SU-DHL-6 (cell line): Measurements from ENCODE around the gene RTN4.

Experiments
- EZH2phosphoT487 ChIP-seq: fragments of 200-600 bp; sonication (generic), shearing (Covaris generic); conservative IDR thresholded peaks from 2 replicates; pipeline ENCODE4 v1.6.1; 2018; ENCODE audit warnings: mild to moderate bottlenecking, antibody characterized with exemption, low read length, moderate library complexity, mixed read lengths
- TF ChIP-seq, protein P1 (sequence below): fragments of 200-600 bp; sonication (generic); IDR thresholded peaks from one replicate; pipeline ENCODE4 v1.5.1; 2017; ENCODE audit warnings: antibody characterized with exemption, mild to moderate bottlenecking, low read length, moderate library complexity; ENCODE audit not compliant: insufficient read depth, poor library complexity, severe bottlenecking

DNA sequence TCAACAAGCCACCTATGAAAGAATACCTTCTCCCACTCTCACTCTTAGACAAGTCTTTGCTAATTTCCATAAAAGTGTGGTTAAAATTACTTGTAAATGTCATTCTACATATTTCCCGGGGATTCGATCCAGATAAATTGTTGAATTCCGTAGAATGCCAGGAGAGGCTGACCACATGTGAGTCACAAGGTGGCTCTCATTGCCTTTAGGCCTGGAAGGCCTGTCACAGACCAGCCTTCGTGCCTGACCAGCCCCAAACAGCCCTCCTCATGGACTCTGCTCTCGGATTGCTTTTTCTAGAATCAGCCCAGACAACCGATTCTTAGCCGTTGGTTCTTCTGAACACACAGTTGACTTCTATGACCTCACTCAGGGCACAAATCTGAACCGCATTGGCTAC lies 86.0 kb downstream of the RTN4 start:
- TF ChIP-seq, protein P1, sequence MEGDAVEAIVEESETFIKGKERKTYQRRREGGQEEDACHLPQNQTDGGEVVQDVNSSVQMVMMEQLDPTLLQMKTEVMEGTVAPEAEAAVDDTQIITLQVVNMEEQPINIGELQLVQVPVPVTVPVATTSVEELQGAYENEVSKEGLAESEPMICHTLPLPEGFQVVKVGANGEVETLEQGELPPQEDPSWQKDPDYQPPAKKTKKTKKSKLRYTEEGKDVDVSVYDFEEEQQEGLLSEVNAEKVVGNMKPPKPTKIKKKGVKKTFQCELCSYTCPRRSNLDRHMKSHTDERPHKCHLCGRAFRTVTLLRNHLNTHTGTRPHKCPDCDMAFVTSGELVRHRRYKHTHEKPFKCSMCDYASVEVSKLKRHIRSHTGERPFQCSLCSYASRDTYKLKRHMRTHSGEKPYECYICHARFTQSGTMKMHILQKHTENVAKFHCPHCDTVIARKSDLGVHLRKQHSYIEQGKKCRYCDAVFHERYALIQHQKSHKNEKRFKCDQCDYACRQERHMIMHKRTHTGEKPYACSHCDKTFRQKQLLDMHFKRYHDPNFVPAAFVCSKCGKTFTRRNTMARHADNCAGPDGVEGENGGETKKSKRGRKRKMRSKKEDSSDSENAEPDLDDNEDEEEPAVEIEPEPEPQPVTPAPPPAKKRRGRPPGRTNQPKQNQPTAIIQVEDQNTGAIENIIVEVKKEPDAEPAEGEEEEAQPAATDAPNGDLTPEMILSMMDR, result no peak
- TF ChIP-seq EZH2phosphoT487, result no peak
